ENCODE measurements around the gene CDC42BPA.

DNA sequence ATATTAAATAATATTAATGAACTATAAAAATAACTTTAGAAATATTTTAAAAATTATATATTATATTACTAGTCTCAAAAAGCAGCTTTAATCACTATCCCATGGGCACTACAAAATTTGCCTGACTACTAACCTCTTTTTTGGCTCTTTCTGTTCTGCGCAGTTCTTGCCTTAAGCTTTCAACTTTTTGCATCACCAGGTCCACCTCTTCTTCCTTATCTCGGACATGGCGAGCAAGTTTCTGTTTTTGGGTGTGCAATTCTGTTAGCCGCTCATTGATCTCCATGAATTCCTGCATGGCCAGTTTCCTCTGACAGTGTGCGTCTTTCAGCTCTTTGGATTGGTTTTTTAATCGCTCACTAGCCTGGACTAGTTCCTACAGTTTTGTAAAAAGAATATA, 205.8 kb downstream of the CDC42BPA start:
- TF ChIP-seq POLR2A (IDR thresholded peaks at IDR 0.05): no peak
- TF ChIP-seq, protein P1, sequence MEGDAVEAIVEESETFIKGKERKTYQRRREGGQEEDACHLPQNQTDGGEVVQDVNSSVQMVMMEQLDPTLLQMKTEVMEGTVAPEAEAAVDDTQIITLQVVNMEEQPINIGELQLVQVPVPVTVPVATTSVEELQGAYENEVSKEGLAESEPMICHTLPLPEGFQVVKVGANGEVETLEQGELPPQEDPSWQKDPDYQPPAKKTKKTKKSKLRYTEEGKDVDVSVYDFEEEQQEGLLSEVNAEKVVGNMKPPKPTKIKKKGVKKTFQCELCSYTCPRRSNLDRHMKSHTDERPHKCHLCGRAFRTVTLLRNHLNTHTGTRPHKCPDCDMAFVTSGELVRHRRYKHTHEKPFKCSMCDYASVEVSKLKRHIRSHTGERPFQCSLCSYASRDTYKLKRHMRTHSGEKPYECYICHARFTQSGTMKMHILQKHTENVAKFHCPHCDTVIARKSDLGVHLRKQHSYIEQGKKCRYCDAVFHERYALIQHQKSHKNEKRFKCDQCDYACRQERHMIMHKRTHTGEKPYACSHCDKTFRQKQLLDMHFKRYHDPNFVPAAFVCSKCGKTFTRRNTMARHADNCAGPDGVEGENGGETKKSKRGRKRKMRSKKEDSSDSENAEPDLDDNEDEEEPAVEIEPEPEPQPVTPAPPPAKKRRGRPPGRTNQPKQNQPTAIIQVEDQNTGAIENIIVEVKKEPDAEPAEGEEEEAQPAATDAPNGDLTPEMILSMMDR (IDR thresholded peaks at IDR 0.05): no peak
